ENCODE results near the gene OPHN1. TPM values are rescaled to one million over a fixed set of nuclear protein-coding genes. Genes with fewer than 3 reads are reported as not detected.

The OPHN1 gene
- total RNA-seq, 3 donors from 2014 or later: 7.5 to 9.5 (median 7.6) TPM

DNA sequence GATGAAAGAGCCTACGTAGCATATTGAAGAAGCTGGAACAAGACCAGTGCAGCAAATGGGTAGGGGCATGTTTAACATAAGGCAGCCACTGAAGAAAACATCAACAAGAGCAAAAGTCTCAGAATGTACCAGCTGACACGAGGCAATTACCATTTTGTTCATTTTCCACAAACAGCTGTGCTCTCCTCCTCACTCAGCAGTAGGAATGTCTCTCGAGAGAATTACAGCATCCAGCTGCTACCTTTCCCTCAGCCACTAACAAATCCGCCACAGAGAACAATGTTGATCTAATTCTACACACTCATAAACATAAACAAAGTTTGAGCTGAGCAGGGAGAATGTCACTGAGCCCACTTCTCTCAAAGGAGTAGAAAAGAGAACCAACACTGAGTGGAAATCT, 68.0 kb downstream of the OPHN1 start:
- DNase-seq (no peak), ATAC-seq (no peak)
- Histone ChIP-seq H3K36me3 (ENCODE audit: low read depth) (no peaks in the 10 kb centered on the region), H3K9me3 (no peaks in the 10 kb centered on the region), H3K4me3 (no peak overlapping the region), H3K4me1 (ENCODE audit: low read depth) (no peaks in the 10 kb centered on the region)
- TF ChIP-seq, protein P1, sequence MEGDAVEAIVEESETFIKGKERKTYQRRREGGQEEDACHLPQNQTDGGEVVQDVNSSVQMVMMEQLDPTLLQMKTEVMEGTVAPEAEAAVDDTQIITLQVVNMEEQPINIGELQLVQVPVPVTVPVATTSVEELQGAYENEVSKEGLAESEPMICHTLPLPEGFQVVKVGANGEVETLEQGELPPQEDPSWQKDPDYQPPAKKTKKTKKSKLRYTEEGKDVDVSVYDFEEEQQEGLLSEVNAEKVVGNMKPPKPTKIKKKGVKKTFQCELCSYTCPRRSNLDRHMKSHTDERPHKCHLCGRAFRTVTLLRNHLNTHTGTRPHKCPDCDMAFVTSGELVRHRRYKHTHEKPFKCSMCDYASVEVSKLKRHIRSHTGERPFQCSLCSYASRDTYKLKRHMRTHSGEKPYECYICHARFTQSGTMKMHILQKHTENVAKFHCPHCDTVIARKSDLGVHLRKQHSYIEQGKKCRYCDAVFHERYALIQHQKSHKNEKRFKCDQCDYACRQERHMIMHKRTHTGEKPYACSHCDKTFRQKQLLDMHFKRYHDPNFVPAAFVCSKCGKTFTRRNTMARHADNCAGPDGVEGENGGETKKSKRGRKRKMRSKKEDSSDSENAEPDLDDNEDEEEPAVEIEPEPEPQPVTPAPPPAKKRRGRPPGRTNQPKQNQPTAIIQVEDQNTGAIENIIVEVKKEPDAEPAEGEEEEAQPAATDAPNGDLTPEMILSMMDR (IDR thresholded peaks at IDR 0.05): no peak
- intact Hi-C loops (cut with DNase I, micrococcal nuclease): no loop called here

DNA sequence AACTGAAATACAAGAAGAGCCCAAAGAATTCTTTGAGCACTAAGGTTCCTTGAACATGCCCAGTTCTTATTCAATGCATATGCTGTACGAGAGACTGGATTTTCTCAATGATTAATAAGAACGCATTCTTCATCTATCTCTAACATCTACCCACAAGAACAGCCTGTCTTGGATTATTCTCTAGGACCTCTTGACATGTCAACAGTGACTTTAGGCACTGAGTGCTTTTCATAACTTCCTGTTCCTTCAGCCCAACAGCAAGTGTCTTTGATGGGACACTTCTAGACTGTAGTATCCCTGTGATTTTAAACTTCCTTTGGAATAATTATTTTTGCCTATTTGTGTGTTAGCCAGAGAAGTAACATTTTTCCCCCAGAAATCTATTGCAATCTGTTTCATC, 69.3 kb downstream of the OPHN1 start:
- TF ChIP-seq, protein P1 (IDR thresholded peaks at IDR 0.05): no peak
- intact Hi-C loops (cut with DNase I, micrococcal nuclease): no loop called here
- Histone ChIP-seq H3K4me1 (ENCODE audit: low read depth) (no peaks in the 10 kb centered on the region), H3K36me3 (ENCODE audit: low read depth) (no peaks in the 10 kb centered on the region), H3K4me3 (no peak overlapping the region), H3K9me3 (no peaks in the 10 kb centered on the region)
- ATAC-seq (no peak), DNase-seq (no peak)

DNA sequence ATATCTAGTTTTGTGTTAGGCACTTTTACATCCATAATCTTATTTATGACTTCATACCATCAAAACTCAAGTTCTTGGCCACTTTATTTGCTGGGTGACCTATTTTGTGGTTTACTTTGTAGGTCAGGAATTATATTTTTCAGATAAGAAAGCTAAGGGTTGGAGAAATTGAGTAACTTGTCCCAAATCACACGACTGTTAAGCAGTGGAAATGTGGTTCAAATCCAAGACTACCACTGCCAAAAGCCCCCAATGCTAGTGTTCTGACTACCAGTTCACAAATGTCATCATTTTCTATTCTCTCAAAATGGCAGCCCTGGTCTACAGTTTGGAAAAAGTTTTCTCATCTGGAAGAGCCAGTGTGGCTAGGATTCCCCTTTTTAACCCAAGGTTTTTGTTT, 74.6 kb downstream of the OPHN1 start:
- Histone ChIP-seq H3K4me3 (no peak overlapping the region), H3K9me3 (no peaks in the 10 kb centered on the region), H3K36me3 (ENCODE audit: low read depth) (no peaks in the 10 kb centered on the region), H3K4me1 (ENCODE audit: low read depth) (no peaks in the 10 kb centered on the region)
- DNase-seq: no peak
- intact Hi-C loops (cut with DNase I, micrococcal nuclease): no loop called here
- ATAC-seq: no peak
- TF ChIP-seq, protein P1 (IDR thresholded peaks at IDR 0.05): no peak

DNA sequence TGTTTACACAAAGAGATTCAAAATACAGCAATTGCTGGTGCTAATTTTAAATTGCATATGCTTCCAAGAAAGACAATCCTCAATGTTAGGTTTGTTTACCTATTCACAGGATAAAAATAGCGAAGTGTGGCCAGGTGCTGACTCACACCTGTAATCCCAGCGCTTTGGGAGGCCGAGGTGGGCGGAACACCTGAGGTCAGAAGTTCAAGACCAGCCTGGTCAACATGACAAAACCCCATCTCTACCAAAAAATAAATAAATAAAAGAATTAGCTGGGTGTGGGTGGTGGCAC, 77.7 kb downstream of the OPHN1 start:
- Histone ChIP-seq H3K36me3 (ENCODE audit: low read depth) (no peaks in the 10 kb centered on the region), H3K9me3 (no peaks in the 10 kb centered on the region), H3K4me1 (ENCODE audit: low read depth) (no peaks in the 10 kb centered on the region), H3K4me3 (no peak overlapping the region)
- TF ChIP-seq, protein P1 (IDR thresholded peaks at IDR 0.05): no peak
- intact Hi-C loops (cut with DNase I, micrococcal nuclease): no loop called here
- DNase-seq (peak in 1 of 3 donors; percentile 5), ATAC-seq (peak; percentile 43)

DNA sequence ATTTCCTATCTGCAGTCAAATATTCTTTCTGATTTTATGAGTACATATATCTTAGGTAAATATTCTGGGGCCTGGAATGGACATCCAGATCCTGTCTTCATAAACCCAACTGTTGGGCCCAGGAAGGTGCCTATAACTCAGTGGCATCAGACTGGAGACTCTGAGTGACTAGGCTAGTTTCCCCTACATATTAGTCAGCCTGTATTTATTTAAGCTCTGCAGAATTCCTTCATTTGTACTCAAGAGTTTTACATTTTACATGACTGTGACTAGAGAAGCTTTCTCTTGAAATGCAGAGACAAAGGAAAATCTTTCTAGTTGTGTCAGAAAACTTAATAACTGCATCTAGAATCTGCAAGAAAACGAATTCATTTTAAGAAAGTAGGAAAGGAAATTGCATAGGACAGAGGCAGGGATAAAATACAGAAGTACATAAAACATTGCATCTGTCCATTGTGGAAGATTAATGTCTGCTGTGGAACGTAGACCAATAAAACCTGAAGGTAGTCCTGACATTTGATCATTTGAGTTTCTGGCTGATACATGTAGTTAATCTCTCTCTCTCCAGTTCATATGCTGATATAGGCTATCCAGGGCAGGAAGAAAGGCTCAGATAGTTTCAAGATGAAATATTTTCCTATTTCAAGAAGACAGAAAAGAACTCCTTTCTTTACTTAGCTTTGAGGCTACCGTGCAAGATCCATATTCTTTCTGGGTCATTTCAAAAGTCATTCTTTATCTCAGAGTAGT, 78.2 kb downstream of the OPHN1 start:
- no peak for ATAC-seq

More for the DNA sequence above, 78.2 kb downstream of the OPHN1 start:
- Histone ChIP-seq H3K4me1 (ENCODE audit: low read depth) (no peaks in the 10 kb centered on the region), H3K36me3 (ENCODE audit: low read depth) (no peaks in the 10 kb centered on the region), H3K9me3 (no peaks in the 10 kb centered on the region), H3K4me3 (no peak overlapping the region)
- DNase-seq: no peak
- intact Hi-C loops (cut with DNase I, micrococcal nuclease): no loop called here
- TF ChIP-seq, protein P1 (IDR thresholded peaks at IDR 0.05): no peak

Measured in mucosa of descending colon (tissue), 3 donors.